SH-SY5Y (cell line): Measurements from ENCODE around the gene KRTAP13-3.

Source experiments
- GATA2 ChIP-seq: IDR thresholded peaks from 2 replicates; pipeline ENCODE4 v1.6.1; 2011; ENCODE audit warnings: mild to moderate bottlenecking, low read depth, low read length
- GATA3 ChIP-seq: IDR thresholded peaks from 2 replicates; pipeline ENCODE4 v1.6.1; 2011; ENCODE audit warnings: low read depth, mild to moderate bottlenecking, low read length, moderate library complexity

- TF ChIP-seq GATA3 (no peak), GATA2 (no peak)
These were observed 34.2 kb downstream of the KRTAP13-3 start for GRCh38 chr21:30391492-30392025.
